Suppressor macrophage treated with lipopolysaccharide for 4 hours (primary cell): Measurements from ENCODE around the gene HTRA1.
A peak's percentile ranks its signal among the peaks of the same experiment; 100 is the strongest.

Experiments used
- DNase-seq: peaks from one replicate; pipeline ENCODE4 v3.0.0-alpha.2; 2020

HTRA1 gene

DNA sequence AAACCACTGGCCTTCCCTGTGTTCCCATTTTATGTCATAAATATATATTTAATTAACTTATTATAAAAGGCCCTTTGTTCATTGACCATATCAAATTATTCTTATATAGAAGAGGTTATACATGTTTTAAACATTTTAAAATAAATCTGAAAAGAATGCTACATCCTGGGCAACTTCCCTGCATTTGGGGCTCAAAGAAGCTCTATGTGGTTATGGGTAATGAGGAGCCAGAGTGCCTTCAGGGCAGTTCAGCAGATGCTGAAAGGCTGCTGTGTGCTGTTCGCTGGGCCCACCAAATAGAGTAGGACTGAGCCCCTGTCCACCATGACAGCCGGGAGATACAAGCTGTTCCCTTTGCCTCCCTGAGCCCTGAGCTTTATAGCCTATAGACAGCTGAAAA lies 35.9 kb downstream of the HTRA1 start:
- no peak for DNase-seq

DNA sequence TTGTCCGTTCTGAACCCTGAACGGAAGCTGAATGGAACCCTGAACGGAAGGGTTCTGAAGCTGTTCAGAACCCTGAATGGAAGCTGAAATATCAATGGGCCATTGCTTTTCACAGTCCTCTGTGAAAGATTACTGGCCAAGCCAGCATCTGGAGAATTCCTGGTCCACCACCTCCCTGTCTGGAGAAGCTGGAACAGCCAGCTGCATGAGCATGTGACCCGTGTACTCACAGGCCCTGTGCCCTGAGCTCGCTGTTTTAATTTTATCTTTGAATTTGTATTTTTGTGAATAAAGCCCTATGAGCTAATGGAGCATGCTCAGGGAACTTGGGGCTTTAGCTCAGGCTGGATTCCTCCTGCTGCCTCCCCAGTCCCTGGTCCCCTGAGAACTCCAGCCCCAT lies 37.2 kb downstream of the HTRA1 start:
- DNase-seq, result no peak

DNA sequence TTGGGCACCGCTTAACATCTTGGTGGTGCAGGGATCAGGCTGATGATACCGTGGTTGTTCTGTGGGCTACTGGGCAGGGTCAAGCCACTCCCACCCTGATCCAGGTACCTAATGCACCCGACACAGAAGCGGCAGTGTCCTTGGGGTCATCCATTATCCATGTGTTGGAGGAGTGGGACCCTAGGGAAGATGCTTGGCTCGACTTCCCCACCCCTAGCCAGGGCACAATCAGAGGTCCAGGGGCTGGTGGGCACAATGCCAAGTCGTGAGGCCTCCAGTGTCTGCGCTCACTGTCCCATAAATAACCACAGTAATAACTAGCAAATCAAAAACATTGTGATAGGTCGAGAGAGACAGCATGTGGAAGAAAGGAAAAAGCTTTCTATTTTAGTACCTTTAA lies 37.7 kb downstream of the HTRA1 start:
- DNase-seq, result no peak

DNA sequence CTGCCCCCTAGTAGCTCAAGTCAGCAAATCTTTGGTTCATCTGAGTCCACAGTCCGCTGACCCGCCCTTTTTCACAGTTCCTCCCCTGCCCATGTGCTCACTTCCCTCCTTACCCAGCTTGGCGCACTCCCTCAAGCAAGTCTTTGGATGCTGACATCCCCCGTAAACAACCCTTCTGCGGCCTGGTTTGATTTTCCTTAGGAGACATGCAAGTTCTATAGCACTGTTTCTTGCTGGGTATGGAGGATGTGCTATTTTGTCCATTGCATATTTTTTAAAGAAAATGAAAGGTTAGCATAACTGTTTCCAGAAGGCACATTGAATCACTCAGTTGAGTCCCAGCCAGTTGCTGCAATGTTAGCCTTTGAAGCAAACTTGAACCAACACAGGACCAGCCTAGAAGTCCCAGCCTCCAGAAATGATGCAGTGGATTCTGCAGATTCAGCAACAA lies 38.2 kb downstream of the HTRA1 start:
- DNase-seq, result peak; percentile 32

DNA sequence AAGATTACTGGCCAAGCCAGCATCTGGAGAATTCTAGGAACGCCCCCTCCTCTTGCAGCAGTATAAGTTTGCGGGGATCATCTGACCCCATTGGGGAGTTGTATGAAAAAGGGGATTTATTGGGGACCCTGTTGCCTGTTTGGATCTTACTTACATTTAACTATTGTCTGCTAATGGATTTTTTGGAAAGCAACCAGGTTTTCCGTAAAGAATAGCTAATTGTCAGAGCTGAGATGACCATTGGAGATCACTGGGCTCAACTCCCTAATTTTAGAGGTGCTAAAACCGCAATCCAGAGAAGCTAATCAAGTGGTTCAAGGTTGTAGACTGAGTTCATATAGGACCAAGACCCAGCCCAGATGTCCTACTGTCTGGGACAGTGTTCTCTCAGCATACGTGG lies 38.8 kb downstream of the HTRA1 start:
- DNase-seq, result no peak

DNA sequence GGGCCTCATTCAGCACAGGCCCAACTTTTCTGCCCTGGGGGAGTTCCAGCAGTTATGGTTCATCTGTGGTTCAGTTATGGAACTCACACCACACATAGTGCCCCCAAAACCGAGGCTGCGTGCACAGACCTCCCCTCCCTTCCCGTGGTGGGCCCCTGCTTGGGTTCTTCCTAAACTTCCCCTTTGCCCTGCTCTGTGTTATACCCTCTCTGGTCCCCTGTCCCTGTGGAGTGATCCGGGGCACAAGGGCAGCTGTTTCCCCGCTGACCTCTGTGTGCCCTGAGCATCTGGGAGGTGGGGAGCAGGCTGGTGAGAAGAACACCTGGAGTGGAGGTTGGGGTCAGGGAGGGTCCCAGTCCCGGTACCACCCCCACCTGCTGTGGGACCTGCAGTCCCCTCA lies 39.4 kb downstream of the HTRA1 start:
- no peak for DNase-seq

DNA sequence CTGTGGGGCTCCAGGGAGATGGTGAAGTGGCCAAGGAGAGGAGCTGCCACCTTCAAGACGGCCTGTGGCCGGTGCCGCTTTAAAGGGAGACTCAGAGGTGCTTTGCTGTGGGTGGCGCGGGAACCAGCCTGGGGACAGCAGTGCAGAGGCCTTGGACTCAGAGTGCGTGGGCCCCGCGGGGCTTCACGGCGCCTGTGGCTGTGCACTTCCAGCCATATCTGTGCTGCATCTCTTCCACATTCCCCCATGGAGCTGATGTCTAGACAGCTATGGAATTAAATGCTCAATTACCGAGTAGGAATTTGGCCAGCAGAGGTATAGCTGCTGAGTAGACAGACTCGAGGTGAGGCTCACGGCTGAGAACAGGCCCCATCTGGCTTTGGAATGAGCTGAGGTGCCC lies 41.7 kb downstream of the HTRA1 start:
- DNase-seq, result no peak

DNA sequence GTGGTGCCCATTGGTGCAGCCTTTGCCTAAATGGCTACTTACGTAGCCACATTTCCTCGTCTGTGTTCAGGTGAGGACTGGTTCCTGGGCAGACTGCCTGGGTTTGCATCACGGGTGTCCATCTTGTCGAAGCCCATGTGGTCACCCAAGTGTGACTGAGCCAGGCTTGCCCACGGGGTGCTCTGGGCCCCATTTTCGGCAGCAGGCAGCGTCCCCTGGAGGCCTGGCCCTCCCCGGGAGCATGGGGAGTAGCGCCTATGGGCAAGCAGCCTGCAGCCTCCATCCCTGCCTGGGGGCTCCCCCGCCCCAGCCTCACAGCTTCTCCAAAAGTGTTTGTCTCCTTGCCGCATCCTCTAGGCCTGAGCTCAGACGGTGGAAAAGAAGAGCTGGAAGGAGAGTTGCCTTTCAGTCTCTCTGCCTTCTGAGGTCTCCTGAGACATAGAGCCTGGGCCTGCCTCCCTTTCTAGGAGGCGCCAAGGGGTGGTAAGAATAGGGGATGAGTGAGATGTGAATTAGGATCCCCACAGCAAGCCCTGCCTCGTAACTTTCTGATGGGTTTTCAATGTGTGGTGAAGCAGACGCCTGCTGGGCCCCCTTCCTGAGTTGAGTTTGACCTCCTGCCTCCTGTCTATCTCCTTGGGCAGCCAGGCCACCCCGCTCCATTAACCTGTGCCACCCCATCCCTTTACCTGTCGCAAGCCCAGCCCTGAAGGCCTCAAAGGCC lies 42.7 kb downstream of the HTRA1 start:
- DNase-seq, result no peak

DNA sequence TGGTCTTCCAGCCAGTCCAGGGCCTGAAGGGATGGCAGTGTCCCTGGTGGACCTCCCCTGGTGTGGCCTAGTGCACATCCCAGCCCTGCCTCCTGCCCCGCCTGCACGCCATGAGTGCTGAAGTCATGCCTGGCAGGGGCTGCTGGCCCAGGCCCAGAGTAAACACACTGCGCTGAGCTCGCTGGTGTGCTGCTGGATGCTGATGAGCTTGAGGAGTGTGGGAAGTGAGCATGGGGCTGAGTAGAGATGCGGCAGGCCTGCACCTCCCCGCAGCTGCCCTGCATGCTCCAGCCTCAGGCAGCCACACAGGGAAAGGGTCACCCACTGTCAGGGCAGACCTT lies 43.2 kb downstream of the HTRA1 start:
- no peak for DNase-seq

DNA sequence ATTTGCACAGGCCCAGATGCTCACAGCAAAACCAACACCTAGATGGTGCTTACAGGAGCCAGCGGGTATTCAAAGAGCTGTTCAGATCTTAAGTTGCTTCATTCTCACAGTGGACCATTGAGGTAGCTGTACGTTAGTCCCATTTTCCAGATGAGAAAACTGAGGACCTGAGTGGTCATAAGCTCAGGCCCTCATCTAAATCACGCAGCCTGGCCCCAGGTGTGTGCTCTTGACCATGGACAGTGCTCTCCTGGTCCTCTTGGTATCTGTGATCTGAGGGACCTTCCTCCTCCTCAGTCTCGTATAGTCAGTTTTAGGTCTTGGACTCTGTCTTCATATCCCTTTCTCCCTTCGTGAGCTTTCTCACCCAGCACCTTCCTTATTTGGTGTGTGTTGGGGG lies 43.7 kb downstream of the HTRA1 start:
- DNase-seq, result no peak

DNA sequence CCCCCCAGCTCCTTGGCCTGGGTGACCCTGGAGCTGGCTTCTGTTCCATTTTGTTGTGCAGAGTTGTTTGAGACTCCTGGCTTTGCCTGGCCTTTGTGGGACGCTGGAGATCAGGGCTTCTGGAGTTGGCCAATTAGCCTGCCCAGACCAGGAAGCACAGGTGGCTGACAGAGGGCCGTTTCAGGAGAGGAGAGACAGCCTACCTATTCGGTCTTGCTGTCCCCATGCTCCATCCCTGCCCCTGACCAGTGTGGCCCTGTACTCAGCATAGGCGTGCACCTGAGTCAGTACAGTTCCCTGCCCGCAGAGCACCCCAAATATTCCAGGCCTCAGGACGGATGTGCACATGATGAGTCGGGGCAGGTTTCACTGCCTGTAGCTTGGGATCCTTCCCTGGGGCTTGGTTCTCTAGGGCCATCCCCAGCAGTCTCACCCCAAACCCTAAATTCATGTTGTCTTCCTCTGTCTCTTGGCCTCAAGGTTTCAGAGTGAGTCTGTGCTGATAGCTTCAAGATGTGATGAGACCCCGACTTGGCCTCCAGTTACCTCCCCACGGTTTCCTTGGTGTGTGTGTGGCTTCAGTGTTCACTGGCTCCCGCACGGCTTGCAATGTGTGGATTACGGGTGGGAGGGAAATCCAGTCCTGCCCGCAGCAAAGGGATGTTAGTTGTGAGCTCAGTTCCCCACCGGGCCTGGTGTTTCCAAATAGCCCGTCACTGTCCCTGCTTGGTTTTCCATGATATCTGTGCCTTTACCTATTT lies 44.7 kb downstream of the HTRA1 start:
- DNase-seq, result no peak

DNA sequence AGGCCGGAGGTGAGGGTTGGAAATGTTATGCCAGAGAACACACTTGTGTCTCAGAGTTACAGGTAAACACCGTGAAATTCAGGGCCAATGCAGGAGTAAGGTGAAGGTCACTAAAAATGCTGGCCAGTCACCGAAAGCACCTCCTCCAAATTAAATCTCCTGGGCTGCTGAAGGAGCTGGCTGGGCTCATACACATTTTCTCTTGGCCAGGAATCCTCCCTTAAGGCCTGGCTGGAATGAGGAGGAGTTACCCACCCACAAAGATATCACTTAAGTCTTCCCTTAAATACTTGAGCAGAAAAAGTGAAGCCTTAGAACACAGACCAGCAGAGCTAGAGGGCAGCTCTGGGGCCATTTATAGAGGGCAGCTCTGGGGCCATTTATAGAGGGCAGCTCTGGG lies 46.3 kb downstream of the HTRA1 start:
- no peak for DNase-seq

DNA sequence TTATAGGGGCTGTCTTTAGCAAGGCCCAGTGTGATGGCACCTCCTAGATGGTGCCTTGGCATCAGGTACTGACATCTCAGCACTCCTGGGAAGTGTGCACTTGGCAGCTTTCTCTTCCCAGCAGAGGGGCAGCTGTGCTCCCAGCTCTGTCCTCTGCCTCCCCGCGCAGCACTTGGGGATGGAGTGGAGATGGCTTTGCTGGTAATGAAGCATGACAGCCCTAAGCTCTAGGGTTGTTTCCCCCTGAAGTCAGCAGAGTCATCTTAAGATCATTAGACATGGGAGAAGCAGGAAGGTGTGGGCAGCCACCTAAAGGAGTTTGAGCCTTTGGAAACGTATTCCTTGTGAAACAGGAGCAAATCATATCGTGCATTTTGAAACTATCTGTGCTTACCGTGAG lies 46.7 kb downstream of the HTRA1 start:
- no peak for DNase-seq

DNA sequence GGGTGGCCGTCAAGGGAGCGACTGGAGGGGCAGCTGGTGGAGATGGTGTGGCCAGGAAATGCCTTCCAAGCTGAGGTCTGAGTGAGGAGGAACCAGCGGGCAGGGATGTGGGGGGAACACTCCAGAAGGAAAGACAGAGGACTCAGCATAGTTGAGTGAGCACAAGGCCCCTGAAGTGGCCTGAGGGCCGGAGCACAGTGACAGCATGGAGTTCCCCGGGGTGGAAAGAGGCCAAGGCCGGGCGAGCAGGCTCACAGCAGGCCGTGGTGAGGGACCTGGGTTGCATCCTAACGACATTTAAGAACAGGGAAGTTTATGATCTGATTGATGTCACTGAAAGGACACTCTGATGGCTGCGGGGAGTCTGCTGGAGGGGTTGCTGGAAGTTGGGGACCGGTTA lies 48.0 kb downstream of the HTRA1 start:
- DNase-seq, result no peak

DNA sequence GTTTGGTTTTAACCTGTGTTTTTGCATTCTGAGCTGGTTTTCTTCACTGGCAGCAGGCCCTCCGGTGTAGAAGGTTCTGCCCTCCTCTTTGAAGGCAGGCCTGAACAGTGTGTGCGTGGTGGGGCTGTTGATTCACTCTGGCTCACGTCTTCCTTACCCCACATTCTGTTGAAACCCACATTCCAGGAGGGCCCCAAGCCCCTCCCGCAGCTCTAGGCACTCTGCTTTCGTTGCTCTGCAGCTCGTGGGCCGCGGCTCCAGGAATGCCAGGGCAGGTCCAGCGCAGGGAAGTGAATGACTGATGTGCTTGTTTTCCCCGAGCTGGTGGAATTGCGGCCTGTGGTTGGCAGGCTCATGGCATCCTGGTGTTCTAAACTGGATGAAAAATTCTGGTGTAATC lies 49.0 kb downstream of the HTRA1 start:
- DNase-seq, result no peak

DNA sequence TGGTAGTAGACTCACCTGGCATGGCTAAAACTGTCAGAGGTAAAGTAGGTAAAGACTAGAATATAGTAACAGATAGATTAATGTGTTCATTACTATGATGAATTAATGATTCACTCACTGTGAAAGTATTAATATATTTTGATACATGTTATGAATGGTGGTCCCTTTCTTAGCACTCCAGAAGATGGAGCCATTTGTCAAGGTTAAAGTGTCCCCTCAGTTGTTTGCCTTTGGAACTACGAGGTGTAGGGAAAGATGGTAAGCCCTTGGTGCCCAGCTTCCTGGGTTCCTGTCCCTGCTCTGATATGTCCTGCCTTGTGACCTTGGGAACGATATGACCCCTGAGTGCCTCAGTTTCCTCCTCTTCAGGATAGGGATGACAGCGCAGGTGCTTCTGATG lies 49.4 kb downstream of the HTRA1 start:
- DNase-seq, result no peak

DNA sequence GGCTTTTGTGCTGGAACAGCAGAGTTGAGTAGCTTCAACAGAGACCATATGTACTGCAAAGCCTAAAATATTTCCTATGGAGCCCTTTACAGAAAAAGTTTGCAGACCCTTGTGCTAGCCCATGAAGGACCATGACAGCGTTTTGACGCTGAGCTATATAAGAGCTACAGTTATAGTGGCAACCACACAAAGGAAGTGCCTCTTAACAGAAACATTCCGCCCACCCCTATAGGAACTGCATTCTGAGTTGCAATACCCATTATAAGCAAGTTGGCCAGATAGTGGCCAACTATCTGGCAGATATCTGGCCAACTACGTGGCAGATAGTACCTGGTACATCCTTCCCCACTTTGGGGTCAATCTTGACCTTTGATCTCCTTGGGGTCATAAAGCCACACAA lies 51.7 kb downstream of the HTRA1 start:
- DNase-seq, result no peak

DNA sequence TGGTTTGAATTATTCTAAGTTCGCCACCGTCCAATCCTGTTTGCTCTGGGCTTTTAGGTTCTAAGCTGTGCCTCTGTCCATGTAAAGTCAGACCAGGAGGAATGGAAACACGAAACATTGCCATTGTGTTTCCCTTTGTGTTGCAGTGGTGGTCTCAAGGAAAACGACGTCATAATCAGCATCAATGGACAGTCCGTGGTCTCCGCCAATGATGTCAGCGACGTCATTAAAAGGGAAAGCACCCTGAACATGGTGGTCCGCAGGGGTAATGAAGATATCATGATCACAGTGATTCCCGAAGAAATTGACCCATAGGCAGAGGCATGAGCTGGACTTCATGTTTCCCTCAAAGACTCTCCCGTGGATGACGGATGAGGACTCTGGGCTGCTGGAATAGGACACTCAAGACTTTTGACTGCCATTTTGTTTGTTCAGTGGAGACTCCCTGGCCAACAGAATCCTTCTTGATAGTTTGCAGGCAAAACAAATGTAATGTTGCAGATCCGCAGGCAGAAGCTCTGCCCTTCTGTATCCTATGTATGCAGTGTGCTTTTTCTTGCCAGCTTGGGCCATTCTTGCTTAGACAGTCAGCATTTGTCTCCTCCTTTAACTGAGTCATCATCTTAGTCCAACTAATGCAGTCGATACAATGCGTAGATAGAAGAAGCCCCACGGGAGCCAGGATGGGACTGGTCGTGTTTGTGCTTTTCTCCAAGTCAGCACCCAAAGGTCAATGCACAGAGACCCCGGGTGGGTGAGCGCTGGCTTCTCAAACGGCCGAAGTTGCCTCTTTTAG lies 52.9 kb downstream of the HTRA1 start:
- no peak for DNase-seq

DNA sequence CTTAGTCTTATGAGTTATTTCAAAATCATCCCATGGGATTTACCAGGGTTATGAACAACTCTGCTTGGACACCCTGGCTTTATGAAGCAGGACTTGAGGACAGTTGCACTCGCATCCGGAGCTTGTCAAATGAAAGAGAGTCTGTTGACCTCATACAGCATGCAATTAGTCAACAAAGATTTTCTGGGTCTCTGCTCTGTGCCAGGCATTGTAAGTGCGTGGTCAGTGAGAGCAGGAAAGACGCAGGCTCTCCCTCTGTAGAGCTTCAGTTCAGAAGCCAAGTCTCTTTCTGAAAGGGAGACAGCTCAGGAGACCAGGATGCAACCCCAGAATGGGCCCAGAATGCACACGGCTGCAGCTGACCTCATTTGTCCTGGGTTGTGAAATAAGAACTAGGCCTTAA lies 53.7 kb downstream of the HTRA1 start:
- DNase-seq, result no peak

DNA sequence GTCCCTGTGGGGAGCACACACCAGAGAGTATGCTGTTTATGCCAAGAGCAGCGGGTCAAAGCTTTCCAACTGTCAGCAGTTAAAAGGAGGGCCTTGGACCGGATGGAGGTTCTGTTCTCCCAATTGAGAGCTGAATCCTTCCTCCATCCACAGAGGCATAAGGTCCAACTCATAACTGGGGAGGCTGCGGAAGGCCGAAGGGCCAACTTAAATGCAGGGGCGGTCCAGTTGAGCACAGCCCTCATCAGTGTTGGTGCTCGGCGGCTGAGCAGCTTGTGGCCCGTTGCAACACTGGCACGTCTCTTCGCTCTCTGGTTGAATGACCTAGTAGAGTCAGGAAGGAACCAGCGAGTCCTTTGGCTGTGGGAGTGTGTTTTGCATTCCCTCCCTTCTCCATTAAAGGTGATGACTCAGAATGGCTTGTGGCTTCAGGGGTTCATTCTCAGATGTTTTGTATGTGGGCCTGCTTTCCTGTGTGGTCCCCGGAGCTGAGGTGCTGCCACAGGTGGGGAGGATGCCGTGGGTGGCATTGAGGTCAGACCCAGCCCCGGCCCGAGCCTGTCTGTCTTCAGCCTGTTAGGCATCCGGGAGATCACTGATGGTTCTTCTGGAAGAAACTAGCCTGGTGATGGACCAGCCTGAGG lies 54.4 kb downstream of the HTRA1 start:
- DNase-seq, result no peak

DNA sequence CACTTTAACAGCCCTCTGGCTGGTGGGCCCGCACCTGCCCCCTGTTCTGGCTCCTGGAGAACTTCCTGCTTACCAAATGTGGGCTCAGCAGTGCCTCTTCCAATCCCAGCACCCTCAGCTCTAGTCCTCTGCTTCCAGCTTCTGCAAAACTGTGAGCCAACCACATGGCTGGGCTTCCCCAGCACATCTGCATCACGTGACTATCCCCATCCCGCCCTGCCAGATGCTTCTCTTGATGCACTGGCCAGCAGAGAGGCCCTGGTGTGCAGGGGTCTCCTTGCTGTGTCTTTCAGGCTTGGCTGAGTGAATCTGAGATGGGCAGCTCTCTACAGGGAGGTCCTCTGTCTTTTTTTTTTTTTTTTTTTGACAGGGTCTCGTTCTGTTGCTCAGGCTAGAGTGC lies 55.4 kb downstream of the HTRA1 start:
- DNase-seq, result no peak

DNA sequence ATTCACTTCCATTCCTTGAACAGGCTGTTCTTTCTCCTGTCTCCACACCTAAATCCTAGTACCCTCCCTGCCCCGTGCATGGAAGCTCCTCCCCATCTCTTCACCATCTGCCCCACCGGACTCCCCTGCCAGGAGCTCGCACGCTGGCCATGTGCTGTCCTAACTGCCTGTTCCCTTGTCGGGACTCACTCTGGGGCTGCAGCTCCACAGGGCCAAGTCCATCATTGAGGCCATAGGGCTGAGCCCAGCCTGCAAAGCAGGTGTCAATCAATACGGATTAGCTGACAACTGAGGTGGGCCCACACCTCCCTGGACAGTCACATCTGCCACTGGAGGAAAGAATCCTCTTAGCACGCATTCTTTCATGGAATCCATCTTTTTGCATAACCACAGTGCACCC lies 57.8 kb downstream of the HTRA1 start:
- no peak for DNase-seq

DNA sequence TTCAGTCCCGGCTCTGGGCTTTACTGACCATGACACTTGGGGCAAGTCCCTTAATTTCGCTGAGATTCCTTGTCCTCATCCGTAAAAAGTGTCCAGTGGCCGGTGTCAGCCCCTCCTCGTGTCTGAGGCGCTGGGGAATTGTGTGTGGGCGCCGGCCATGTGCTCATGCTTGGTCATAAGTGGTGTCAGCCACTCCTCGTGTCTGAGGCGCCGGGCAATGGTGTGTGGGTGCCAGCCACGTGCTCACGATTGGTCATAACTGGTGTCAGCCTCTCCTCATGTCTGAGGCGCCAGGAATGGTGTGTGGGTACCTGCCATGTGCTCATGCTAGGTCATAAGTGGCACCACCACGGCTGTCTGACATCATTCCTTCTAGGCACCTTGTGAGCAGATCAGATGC lies 58.5 kb downstream of the HTRA1 start:
- no peak for DNase-seq

DNA sequence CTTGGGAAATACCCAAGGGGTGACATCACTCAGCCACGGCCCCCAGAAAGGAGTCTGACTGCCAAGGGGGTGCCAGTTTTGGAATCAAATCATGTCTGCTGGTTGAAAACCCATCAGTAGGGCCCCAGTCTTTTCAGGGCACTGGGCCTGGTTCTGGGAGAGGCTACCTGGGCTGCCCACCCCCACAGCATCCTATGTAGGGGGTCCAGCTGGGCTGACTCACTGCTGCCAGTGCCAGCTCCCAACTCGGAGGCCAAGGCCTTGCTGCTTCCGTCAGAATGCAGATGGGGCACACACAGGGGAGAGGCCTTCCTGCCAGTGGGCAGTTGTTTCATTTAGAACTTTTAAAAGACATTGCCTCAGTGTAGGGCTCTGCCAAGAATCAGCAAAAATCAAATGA lies 59.7 kb downstream of the HTRA1 start:
- DNase-seq, result no peak
